H9 (cell line): Measurements from ENCODE around the gene PAOX. TPM values are rescaled to one million over a fixed set of nuclear protein-coding genes. Genes with fewer than 3 reads are reported as not detected.

Experiments used
- DNase-seq: peaks from one replicate; pipeline ENCODE4 v3.0.0-alpha.2; 2017
- H2AFZ ChIP-seq: one replicate; pipeline ENCODE4 v1.6.1; 2013; ENCODE audit warnings: mild to moderate bottlenecking, low read length, control low read depth, moderate library complexity
- H2AK5ac ChIP-seq: 2 replicates; pipeline ENCODE4 v1.6.1; 2013; ENCODE audit warnings: low read length, control low read depth, mixed read lengths; ENCODE audit not compliant: insufficient read length
- H2BK120ac ChIP-seq: one replicate; pipeline ENCODE4 v1.6.1; 2013; ENCODE audit warnings: low read depth, mild to moderate bottlenecking, low read length, control low read depth, inconsistent platforms; ENCODE audit not compliant: poor library complexity, severe bottlenecking
- H2BK12ac ChIP-seq: 2 replicates; pipeline ENCODE4 v1.6.1; 2013; ENCODE audit warnings: low read length, control low read depth, mixed read lengths, low read depth; ENCODE audit not compliant: insufficient read length
- H2BK15ac ChIP-seq: 2 replicates; pipeline ENCODE4 v1.6.1; 2013; ENCODE audit warnings: low read depth, low read length, control low read depth
- H2BK20ac ChIP-seq: one replicate; pipeline ENCODE4 v1.6.1; 2013; ENCODE audit warnings: low read depth, mild to moderate bottlenecking, low read length, control low read depth, inconsistent platforms; ENCODE audit not compliant: poor library complexity, severe bottlenecking
- H2BK5ac ChIP-seq: 2 replicates; pipeline ENCODE4 v1.6.1; 2013; ENCODE audit warnings: low read length, control low read depth, mixed read lengths; ENCODE audit not compliant: insufficient read length
- H3K14ac ChIP-seq: 2 replicates; pipeline ENCODE4 v1.6.1; 2013; ENCODE audit warnings: low read length, control low read depth; ENCODE audit not compliant: insufficient read depth
- H3K18ac ChIP-seq: 2 replicates; pipeline ENCODE4 v1.6.1; 2013; ENCODE audit warnings: low read depth, mild to moderate bottlenecking, mixed read lengths, low read length, control low read depth; ENCODE audit not compliant: insufficient read length
- H3K23ac ChIP-seq: 2 replicates; pipeline ENCODE4 v1.6.1; 2013; ENCODE audit warnings: low read length, control low read depth, mixed read lengths, low read depth; ENCODE audit not compliant: insufficient read length
- H3K23me2 ChIP-seq: 2 replicates; pipeline ENCODE4 v1.6.1; 2013; ENCODE audit warnings: low read depth, mild to moderate bottlenecking, mixed read lengths, low read length, control low read depth; ENCODE audit not compliant: insufficient read length, poor library complexity, severe bottlenecking
- H3K27ac ChIP-seq: 2 replicates; pipeline ENCODE4 v1.5.1; 2013; ENCODE audit warnings: low read length, control low read depth, mixed read lengths, low read depth; ENCODE audit not compliant: insufficient read length
- H3K27me3 ChIP-seq: 2 replicates; pipeline ENCODE4 v1.6.1; 2013; ENCODE audit warnings: low read length, control low read depth, inconsistent platforms; ENCODE audit not compliant: insufficient read depth
- H3K4ac ChIP-seq: 2 replicates; pipeline ENCODE4 v1.6.1; 2013; ENCODE audit warnings: low read depth, mild to moderate bottlenecking, control low read depth, inconsistent platforms, low read length, moderate library complexity
- H3K4me1 ChIP-seq: 2 replicates; pipeline ENCODE4 v1.6.1; 2013; ENCODE audit warnings: low read length, control low read depth, inconsistent platforms; ENCODE audit not compliant: insufficient read depth
- H3K4me2 ChIP-seq: 2 replicates; pipeline ENCODE4 v1.6.1; 2013; ENCODE audit warnings: low read length, control low read depth, mixed read lengths; ENCODE audit not compliant: insufficient read length, insufficient read depth
- H3K56ac ChIP-seq: 2 replicates; pipeline ENCODE4 v1.6.1; 2013; ENCODE audit warnings: low read depth, mild to moderate bottlenecking, mixed read lengths, low read length, control low read depth; ENCODE audit not compliant: insufficient read length
- H3K79me1 ChIP-seq: 2 replicates; pipeline ENCODE4 v1.6.1; 2013; ENCODE audit warnings: low read depth, mild to moderate bottlenecking, moderate library complexity, low read length, control low read depth, inconsistent platforms; ENCODE audit not compliant: insufficient read depth, poor library complexity, severe bottlenecking
- H3K79me2 ChIP-seq: 2 replicates; pipeline ENCODE4 v1.6.1; 2013; ENCODE audit warnings: low read length, control low read depth, inconsistent platforms; ENCODE audit not compliant: insufficient read depth
- H3K9ac ChIP-seq: 2 replicates; pipeline ENCODE4 v1.6.1; 2013; ENCODE audit warnings: low read length, control low read depth, mixed read lengths; ENCODE audit not compliant: insufficient read length; ENCODE audit errors: extremely low read depth
- H3K9me3 ChIP-seq: one replicate; pipeline ENCODE4 v1.6.1; 2013; ENCODE audit warnings: low read depth, low read length, inconsistent platforms; ENCODE audit not compliant: control insufficient read depth
- H3T11ph ChIP-seq: one replicate; pipeline ENCODE4 v1.6.1; 2013; ENCODE audit warnings: mild to moderate bottlenecking, low read length, control low read depth, inconsistent platforms
- H4K20me1 ChIP-seq: one replicate; pipeline ENCODE4 v1.6.1; 2013; ENCODE audit not compliant: control insufficient read depth, insufficient read length, insufficient read depth
- H4K5ac ChIP-seq: 2 replicates; pipeline ENCODE4 v1.6.1; 2013; ENCODE audit warnings: low read depth, mild to moderate bottlenecking, mixed read lengths, low read length, control low read depth; ENCODE audit not compliant: insufficient read length
- H4K8ac ChIP-seq: replicated peaks from 2 replicates; pipeline ENCODE4 v1.6.1; 2013; ENCODE audit warnings: low read length, control low read depth, mixed read lengths, low read depth; ENCODE audit not compliant: insufficient read length
- H4K91ac ChIP-seq: 2 replicates; pipeline ENCODE4 v1.6.1; 2013; ENCODE audit warnings: low read depth, mild to moderate bottlenecking, moderate library complexity, mixed read lengths, low read length, control low read depth; ENCODE audit not compliant: insufficient read length
- H3K27ac Mint-ChIP-seq, 3 experiments: 2 replicates in 2 of 3; 3 replicates in 1 of 3; pipeline ENCODE4 v1.8.0; 2020 to 2021; ENCODE audit warnings: mixed read lengths in 3 of 3, mild to moderate bottlenecking in 1 of 3, moderate library complexity in 1 of 3
- H3K27me3 Mint-ChIP-seq: 2 replicates; pipeline ENCODE4 v1.8.0; 2021; ENCODE audit warnings: low read depth, mild to moderate bottlenecking, moderate library complexity, mixed read lengths
- H3K36me3 Mint-ChIP-seq, 3 experiments: 2 replicates in 2 of 3; 3 replicates in 1 of 3; pipeline ENCODE4 v1.8.0; 2020 to 2021; ENCODE audit warnings: low read depth in 3 of 3, mixed read lengths in 3 of 3; ENCODE audit not compliant: insufficient read depth in 1 of 3
- H3K4me1 Mint-ChIP-seq, 2 experiments: 2 replicates each; pipeline ENCODE4 v1.8.0; 2020; ENCODE audit warnings: mixed read lengths in 2 of 2
- H3K4me3 Mint-ChIP-seq, 2 experiments: 2 replicates in 1 of 2; 3 replicates in 1 of 2; pipeline ENCODE4 v1.8.0; 2020 to 2021; ENCODE audit warnings: mild to moderate bottlenecking in 2 of 2, mixed read lengths in 2 of 2, moderate library complexity in 1 of 2
- H3K9me3 Mint-ChIP-seq, 2 experiments: 2 replicates in 1 of 2; 3 replicates in 1 of 2; pipeline ENCODE4 v1.8.0; 2020; ENCODE audit warnings: mild to moderate bottlenecking in 2 of 2, mixed read lengths in 2 of 2, moderate library complexity in 1 of 2
- CTCF ChIP-seq: fragments of 200-600 bp; sonication (generic); conservative IDR thresholded peaks from 3 replicates; pipeline ENCODE4 v1.8.0; 2021; ENCODE audit warnings: antibody characterized with exemption, mild to moderate bottlenecking
- WGBS: extraction: QIAGEN DNeasy Blood & Tissue Kit; methylation state at CpG from one replicate; pipeline ENCODE4 v1.1.7; 2013; ENCODE audit warnings: missing lambda C conversion rate, low lambda C conversion rate, mixed read lengths; ENCODE audit not compliant: insufficient read length; ENCODE audit errors: extremely low coverage; 5-methylcytosine and 5-hydroxymethylcytosine counted together
- total RNA-seq: library from RNA; stranded (reverse); gene quantifications from 2 replicates; pipeline ENCODE4 v1.2.1, GENCODE V29; 2021

PAOX gene
- total RNA-seq, 1 experiment from 2014 or later, result 5.6 TPM

DNA sequence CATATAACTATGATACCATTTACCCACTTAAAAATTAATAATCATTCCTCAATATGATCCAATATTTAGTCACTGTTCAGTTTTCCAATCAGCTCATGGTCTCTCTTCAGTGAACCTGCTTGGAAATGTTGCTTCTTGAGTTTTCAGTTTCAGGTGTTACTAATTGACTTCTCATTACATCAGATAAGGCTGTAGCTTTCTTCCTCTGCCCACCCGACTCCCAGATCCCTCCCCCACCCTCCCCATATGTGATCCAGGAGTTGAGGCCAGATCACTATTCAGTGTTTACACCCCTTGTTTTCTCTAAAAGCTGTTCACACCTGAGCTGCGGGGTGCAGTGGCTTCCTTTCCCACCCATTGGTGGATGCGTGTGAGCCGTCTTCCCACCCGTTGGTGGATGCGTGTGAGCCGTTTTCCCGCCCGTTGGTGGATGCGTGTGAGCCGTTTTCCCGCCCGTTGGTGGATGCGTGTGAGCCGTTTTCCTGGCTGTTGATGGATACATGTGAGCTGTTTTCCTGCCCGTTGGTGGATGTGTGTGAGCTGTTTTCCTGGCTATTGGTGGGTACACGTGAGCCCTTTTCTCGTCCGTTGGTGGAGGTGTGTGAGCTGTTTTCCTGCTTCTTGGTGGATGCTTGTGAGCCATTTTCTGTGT, 11.7 kb downstream of the PAOX start:
- no peak overlapping the region for H3K18ac ChIP-seq
- no peak overlapping the region for H4K5ac ChIP-seq
- no peak overlapping the region for H4K91ac ChIP-seq
- no peak overlapping the region for H2AK5ac ChIP-seq
- H3K4me1 ChIP-seq, result no peaks in the 10 kb centered on the region
- H2BK15ac ChIP-seq, result no peak overlapping the region
- DNase-seq, result no peak
- peaks cover 4% of the 10 kb centered on the region for H3K79me1 ChIP-seq
- H3K36me3 Mint-ChIP-seq, result peaks cover 5 to 8% (median 7%) of the 10 kb centered on the region in 3 experiments; a peak in 6 of 7 replicates
- TF ChIP-seq CTCF, result no peak
- H2BK12ac ChIP-seq, result no peak overlapping the region
- H3K9me3 Mint-ChIP-seq, result no peaks in the 10 kb centered on the region; a peak in 1 of 5 replicates
- H3K27me3 ChIP-seq, result no peaks in the 10 kb centered on the region
- no peak overlapping the region for H2BK120ac ChIP-seq
- H3K4me2 ChIP-seq, result no peak overlapping the region
- no peaks in the 10 kb centered on the region for H3K9me3 ChIP-seq
- peaks cover 9 to 12% of the 10 kb centered on the region in 2 experiments for H3K4me1 Mint-ChIP-seq
- peaks cover 5% of the 10 kb centered on the region for H3K23me2 ChIP-seq
- no peak overlapping the region for H3K14ac ChIP-seq
- H3K27me3 Mint-ChIP-seq, result no peaks in the 10 kb centered on the region
- no peak overlapping the region for H3K27ac ChIP-seq
- H3K9ac ChIP-seq, result no peak overlapping the region
- no peak overlapping the region for H3K4me3 Mint-ChIP-seq
- H4K8ac ChIP-seq, result no peak overlapping the region
- H3T11ph ChIP-seq, result no peak overlapping the region
- H3K79me2 ChIP-seq, result peaks cover 3% of the 10 kb centered on the region; the same call in 1 of the 2 replicates
- WGBS, result no CpG with 5 or more reads among the region's 19 CpGs
- H4K20me1 ChIP-seq, result no peaks in the 10 kb centered on the region
- H3K23ac ChIP-seq, result no peak overlapping the region
- H2BK5ac ChIP-seq, result no peak overlapping the region
- H2AFZ ChIP-seq, result no peak overlapping the region
- no peak overlapping the region for H2BK20ac ChIP-seq
- no peak overlapping the region for H3K4ac ChIP-seq
- no peak overlapping the region for H3K56ac ChIP-seq
- no peak overlapping the region for H3K27ac Mint-ChIP-seq
